Right cardiac atrium (tissue), 5 donors: ENCODE measurements around the gene CFAP45. TPM values are rescaled to one million over a fixed set of nuclear protein-coding genes. Genes with fewer than 3 reads are reported as not detected.
A peak's percentile ranks its signal among the peaks of the same experiment; 100 is the strongest.

Source experiments
- ATAC-seq, 2 donors: fragments of 200-7000 bp; cut with Tn5 transposase; one replicate each; pipeline versions ENCODE4 v1.8.0 to v1.9.1; 2020; ENCODE audit warnings: moderate library complexity in 2 of 2, mild to moderate bottlenecking in 1 of 2
- DNase-seq, 3 donors: peaks; one replicate each; pipeline ENCODE4 v3.0.0-alpha.2; 2020
- H3K27ac ChIP-seq: one replicate; pipeline ENCODE4 v1.5.1; 2013; ENCODE audit warnings: mild to moderate bottlenecking, low read length, control low read depth, moderate library complexity
- H3K27me3 ChIP-seq: one replicate; pipeline ENCODE4 v1.6.1; 2013; ENCODE audit not compliant: control insufficient read depth, insufficient read depth
- H3K4me1 ChIP-seq: one replicate; pipeline ENCODE4 v1.6.1; 2013; ENCODE audit warnings: low read length; ENCODE audit not compliant: control insufficient read depth, insufficient read depth
- H3K4me3 ChIP-seq: one replicate; pipeline ENCODE4 v1.5.1; 2013; ENCODE audit warnings: low read length, control low read depth
- H3K9me3 ChIP-seq: one replicate; pipeline ENCODE4 v1.6.1; 2013; ENCODE audit warnings: low read length; ENCODE audit not compliant: control insufficient read depth
- WGBS: extraction: QIAGEN DNeasy Blood & Tissue Kit; methylation state at CpG from one replicate; pipeline ENCODE4 v1.1.7; 2013; 5-methylcytosine and 5-hydroxymethylcytosine counted together
- intact Hi-C, 4 donors: fragments of 100-400 bp; cut with DNase I; formaldehyde crosslinking; loops; one replicate each; pipeline versions ENCODE4 v1.11.0 to v1.14.0; 2022 to 2023
- polyA plus RNA-seq: library from polyadenylated mRNA; stranded (reverse); fragments of 200-250 nt; gene quantifications from one replicate; pipeline ENCODE4 v1.2.3, GENCODE V29; 2013
- total RNA-seq, 4 donors: library from RNA; stranded (reverse); fragmentation: NEBNext Ultra II Directional; extraction: Animal tissue kit (Norgen Biotek cat#: 25700); gene quantifications; one replicate each; pipeline ENCODE4 v1.2.1, GENCODE V29; 2021
- donor health status: healthy with polysubstance abuse.
- donor health status: DM: no; HTN: yes; CAD: no.
- donor health status: DM: no; HTN: no; CAD: no.
- donor health status: DM: no; HTN: yes; CAD: no; lungs with severe emphysema.
- donor health status: DM: yes; HTN: yes; CAD: no.

The CFAP45 gene
- total and polyA plus RNA-seq, 5 donors: 3.4 to 9.4 (median 4.1) TPM

DNA sequence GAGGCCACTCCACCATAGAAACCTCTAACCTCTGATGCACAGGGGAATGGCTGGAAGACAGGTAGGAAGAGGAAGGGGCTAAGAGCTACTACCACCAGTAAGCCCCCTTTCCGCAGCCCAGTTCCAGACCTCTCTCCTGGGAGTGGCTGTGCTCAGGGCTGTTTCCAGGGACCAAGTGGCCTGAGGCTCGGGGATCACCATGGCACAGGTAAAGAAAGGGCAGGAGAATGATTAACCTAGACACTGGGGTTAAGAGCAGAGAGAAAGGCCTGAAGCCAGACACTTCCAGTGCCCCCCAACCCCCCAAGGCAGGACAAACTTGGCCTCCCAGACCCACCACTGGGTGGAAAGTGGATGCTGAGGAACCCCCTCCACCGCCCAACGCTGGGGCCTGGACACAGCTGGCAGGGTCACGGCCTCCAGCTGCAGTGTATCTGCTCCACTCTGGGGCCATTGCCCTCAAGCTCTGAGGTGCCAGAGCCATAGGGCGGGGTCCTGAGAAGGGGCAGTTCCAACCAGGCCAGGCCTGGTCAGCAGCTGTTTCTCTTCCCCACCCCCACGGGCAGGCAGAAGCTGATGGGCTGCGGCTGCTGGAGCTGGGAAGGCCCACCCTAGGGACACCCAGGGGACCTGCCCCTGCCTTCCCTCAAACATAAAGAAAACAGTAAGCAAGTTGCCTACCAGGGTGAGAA is 22.7 kb upstream of the CFAP45 start:
- ATAC-seq: peak; percentile 9 to 27
- H3K27me3 ChIP-seq: no peaks in the 10 kb centered on the region
- WGBS: 25% methylated on average over 8 of the region's 8 CpGs
- intact Hi-C loops: loop anchor here in 1 of 4 donors (10.0 kb wide), 1 partner anchor 68 kb away; no protein-coding TSS in a partner anchor
- H3K9me3 ChIP-seq: no peaks in the 10 kb centered on the region
- peak overlapping the region; percentile 52 for H3K4me3 ChIP-seq
- H3K4me1 ChIP-seq: peaks cover 19% of the 10 kb centered on the region
- peak; percentile 88 to 94 (median 90) for DNase-seq
- peak overlapping the region; percentile 94 for H3K27ac ChIP-seq

DNA sequence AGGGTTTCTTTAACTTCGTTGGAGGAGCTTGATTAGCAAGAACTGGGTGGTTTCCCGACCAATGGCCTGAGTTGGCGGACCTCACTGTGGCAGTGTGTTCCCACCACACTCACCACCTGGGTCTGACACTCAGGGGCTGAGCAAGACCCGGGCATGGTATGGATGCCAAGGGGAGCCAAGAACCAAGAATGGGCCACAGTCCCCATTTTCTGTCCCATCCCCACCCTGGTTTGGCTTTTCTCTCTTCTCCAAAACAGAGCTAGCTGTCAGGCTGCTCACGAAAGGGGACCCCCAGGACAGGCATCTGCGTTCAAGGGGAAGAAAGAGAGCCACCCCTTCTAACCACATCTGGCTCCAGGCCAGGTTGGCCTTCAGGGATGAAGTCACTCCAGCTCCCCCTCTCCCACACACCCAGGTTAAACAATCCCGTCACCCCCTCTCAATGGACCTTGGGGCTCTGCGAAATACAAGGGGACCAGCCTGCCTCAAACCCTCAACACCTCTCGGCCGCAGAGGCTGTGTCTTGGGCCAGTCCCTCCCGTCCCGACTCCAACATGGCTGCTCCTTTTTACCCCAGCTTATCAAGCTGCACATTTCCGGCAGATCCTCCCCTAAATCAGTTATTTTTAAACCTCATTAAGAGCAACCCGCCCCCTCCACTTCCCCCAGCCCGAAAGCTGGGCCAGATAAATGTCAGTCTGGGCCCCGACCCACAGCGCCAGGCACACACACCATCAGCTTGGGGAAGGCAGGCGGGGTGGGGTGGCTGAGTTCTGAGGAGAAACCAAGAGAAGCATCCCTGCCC is 21.9 kb upstream of the CFAP45 start:
- peak overlapping the region; percentile 52 for H3K4me3 ChIP-seq
- H3K4me1 ChIP-seq: peaks cover 23% of the 10 kb centered on the region
- H3K27ac ChIP-seq: peak overlapping the region; percentile 94
- no peaks in the 10 kb centered on the region for H3K9me3 ChIP-seq
- intact Hi-C loops: loop anchor here in 1 of 4 donors (10.0 kb wide), 1 partner anchor 67 kb away; no protein-coding TSS in a partner anchor
- peak; percentile 59 to 76 (median 74) for DNase-seq
- no peaks in the 10 kb centered on the region for H3K27me3 ChIP-seq
- 21% methylated on average over 18 of the region's 18 CpGs for WGBS
- no peak for ATAC-seq

- Histone ChIP-seq H3K4me1 (peaks cover 28% of the 10 kb centered on the region), H3K9me3 (no peaks in the 10 kb centered on the region), H3K27ac (peak overlapping the region; percentile 94), H3K27me3 (no peaks in the 10 kb centered on the region), H3K4me3 (no peak overlapping the region)
- DNase-seq (no peak), ATAC-seq (no peak)
- WGBS: 49% methylated on average over 1 of the region's 1 CpG
- intact Hi-C loops: loop anchor here in 1 of 4 donors (10.0 kb wide), 1 partner anchor 66 kb away; no protein-coding TSS in a partner anchor
Measured at GRCh38 chr1:159921251-159921650, 21.3 kb upstream of the CFAP45 start.

GRCh38 chr1:159920651-159921050 is 20.7 kb upstream of the CFAP45 start:
- H3K27ac ChIP-seq: no peak overlapping the region
- no peaks in the 10 kb centered on the region for H3K27me3 ChIP-seq
- intact Hi-C loops: loop anchor here in 1 of 4 donors (10.0 kb wide), 1 partner anchor 66 kb away; no protein-coding TSS in a partner anchor
- 69% methylated on average over 1 of the region's 1 CpG for WGBS
- H3K9me3 ChIP-seq: no peaks in the 10 kb centered on the region
- no peak overlapping the region for H3K4me3 ChIP-seq
- peaks cover 29% of the 10 kb centered on the region for H3K4me1 ChIP-seq
- no peak for ATAC-seq
- no peak for DNase-seq

DNA sequence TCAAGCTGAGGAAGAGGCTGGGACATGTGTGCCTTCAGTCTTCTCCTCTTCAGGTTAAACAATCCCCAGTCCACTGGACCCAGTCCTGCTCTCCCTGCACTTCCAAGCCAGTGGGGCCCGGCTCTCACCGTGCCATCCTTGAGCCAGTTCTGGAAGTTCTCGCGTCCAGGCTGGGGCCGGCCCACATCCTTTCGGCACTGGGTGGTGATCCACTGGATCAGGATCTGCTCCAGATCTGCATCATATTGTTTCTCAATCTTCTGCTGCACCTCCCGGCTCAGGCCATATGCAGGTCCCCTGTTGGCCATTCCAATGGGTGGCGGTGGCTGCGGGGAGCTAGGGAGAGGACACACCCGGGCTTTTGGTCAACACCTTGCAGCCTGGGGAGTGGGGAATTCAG is 20.2 kb upstream of the CFAP45 start:
- H3K9me3 ChIP-seq: no peaks in the 10 kb centered on the region
- peaks cover 29% of the 10 kb centered on the region for H3K4me1 ChIP-seq
- DNase-seq (peak in 1 of 3 donors; percentile 23), ATAC-seq (no peak)
- H3K27me3 ChIP-seq: no peaks in the 10 kb centered on the region
- 72% methylated on average over 10 of the region's 10 CpGs for WGBS
- no peak overlapping the region for H3K27ac ChIP-seq
- no peak overlapping the region for H3K4me3 ChIP-seq
- intact Hi-C loops: loop anchor here in 1 of 4 donors (10.0 kb wide), 1 partner anchor 65 kb away; no protein-coding TSS in a partner anchor

GRCh38 chr1:159919236-159919865 is 19.4 kb upstream of the CFAP45 start:
- no peak overlapping the region for H3K4me3 ChIP-seq
- intact Hi-C loops: no loop called here
- WGBS: 92% methylated on average over 10 of the region's 10 CpGs
- DNase-seq (no peak), ATAC-seq (no peak)
- no peaks in the 10 kb centered on the region for H3K9me3 ChIP-seq
- no peaks in the 10 kb centered on the region for H3K27me3 ChIP-seq
- H3K27ac ChIP-seq: no peak overlapping the region
- H3K4me1 ChIP-seq: peaks cover 29% of the 10 kb centered on the region

GRCh38 chr1:159918352-159919200 is 18.6 kb upstream of the CFAP45 start:
- no peak for DNase-seq
- Histone ChIP-seq H3K27ac (no peak overlapping the region), H3K9me3 (no peaks in the 10 kb centered on the region), H3K4me1 (peaks cover 29% of the 10 kb centered on the region), H3K27me3 (no peaks in the 10 kb centered on the region), H3K4me3 (no peak overlapping the region)
- intact Hi-C loops: no loop called here
- ATAC-seq: no peak
- WGBS: 85% methylated on average over 13 of the region's 13 CpGs

DNA sequence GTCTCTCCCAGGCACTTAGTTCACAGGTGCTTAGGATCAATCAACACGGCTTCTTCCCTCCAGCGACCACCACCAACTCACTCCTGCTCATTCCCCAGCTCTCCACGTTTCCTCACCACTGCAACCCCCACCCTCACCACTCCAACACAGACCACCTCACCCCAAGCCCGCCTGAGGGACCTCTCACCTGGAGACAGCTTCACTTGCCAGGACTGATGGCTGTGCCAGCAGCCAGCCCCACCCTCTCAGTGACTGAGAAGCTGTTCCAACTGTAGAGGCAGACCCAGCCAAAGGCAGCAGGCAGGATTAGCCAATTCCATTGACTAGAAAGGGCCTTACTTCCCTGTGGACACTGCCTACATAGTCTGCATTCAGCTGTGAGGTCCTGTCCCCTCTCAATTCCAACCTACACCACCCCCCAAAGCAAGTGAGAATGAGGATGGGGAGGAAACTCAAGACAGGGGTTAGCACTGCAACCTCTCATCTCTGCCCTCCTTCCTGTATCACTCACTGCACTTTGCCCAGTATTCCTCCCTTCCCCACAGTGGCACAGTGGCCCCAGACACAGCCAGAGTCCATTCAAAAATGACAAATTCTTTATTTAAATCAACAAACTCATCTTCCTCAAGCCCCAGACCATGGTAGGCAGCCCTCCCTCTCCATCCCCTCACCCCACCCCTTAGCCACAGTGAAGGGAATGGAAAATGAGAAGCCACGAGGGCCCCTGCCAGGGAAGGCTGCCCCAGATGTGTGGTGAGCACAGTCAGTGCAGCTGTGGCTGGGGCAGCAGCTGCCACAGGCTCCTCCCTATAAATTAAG is 17.8 kb upstream of the CFAP45 start:
- H3K27ac ChIP-seq: no peak overlapping the region
- no peaks in the 10 kb centered on the region for H3K9me3 ChIP-seq
- peaks cover 28% of the 10 kb centered on the region for H3K4me1 ChIP-seq
- ATAC-seq (peak in 1 of 2 donors; percentile 5), DNase-seq (peak in 1 of 3 donors; percentile 63)
- intact Hi-C loops: no loop called here
- 60% methylated on average over 5 of the region's 5 CpGs for WGBS
- no peaks in the 10 kb centered on the region for H3K27me3 ChIP-seq
- no peak overlapping the region for H3K4me3 ChIP-seq

GRCh38 chr1:159916242-159917051 is 16.5 kb upstream of the CFAP45 start:
- Histone ChIP-seq H3K27me3 (no peaks in the 10 kb centered on the region), H3K4me3 (no peak overlapping the region), H3K27ac (peak overlapping the region; percentile 38), H3K4me1 (peaks cover 20% of the 10 kb centered on the region), H3K9me3 (no peaks in the 10 kb centered on the region)
- 35% methylated on average over 9 of the region's 9 CpGs for WGBS
- peak; percentile 57 to 70 for ATAC-seq
- intact Hi-C loops: no loop called here
- peak in 2 of 3 donors; percentile 62 to 69 for DNase-seq
